HCT116 (cell line): Measurements from ENCODE around the gene CNST. TPM values are rescaled to one million over a fixed set of nuclear protein-coding genes. Genes with fewer than 3 reads are reported as not detected.
"Not testable (repeated sequence)": the region's sequence is repeated elsewhere in the genome, so short reads cannot be mapped to it uniquely, and the experiment has no call there.

Source experiments
- ATAC-seq: fragments of 200-7000 bp; cut with Tn5 transposase; 2 replicates; pipeline ENCODE4 v1.9.1; 2020; ENCODE audit warnings: mild to moderate bottlenecking, moderate library complexity
- BruUV-seq: library from RNA; stranded (reverse); fragments of 400-500 nt; replicated peaks from 2 replicates; lab custom pipeline; 2021; lab: Mats Ljungman, UMichigan
- CTCF ChIA-PET: fragments of 300-600 bp; sonication (Branson Sonifier 250); formaldehyde crosslinking; loops from one replicate; lab custom pipeline; 2021; ENCODE audit warnings: antibody characterized with exemption; lab: Charles Lee
- POLR2A ChIA-PET: fragments of 300-600, 350-600 bp; sonication (Branson Sonifier 250); formaldehyde crosslinking; loops from one replicate; lab custom pipeline; 2021; ENCODE audit warnings: antibody characterized with exemption; lab: Charles Lee
- RAD21 ChIA-PET, 2 experiments: fragments of 300-600 bp; sonication (Branson Sonifier 250); formaldehyde crosslinking; loops; one replicate each; lab custom pipeline; 2023; ENCODE audit warnings: low total read pairs in 2 of 2; ENCODE audit not compliant: uncharacterized antibody in 2 of 2, unreplicated experiment in 2 of 2, low non-redundant PET in 1 of 2; lab: Charles Lee
- DNase-seq: peaks from one replicate; pipeline ENCODE4 v3.0.0-alpha.2; 2010; ENCODE audit warnings: low read depth, low spot score
- H2AFZ ChIP-seq: fragments of 200-600 bp; shearing (Covaris generic), sonication (generic); 2 replicates; pipeline ENCODE4 v1.6.1; 2017; ENCODE audit warnings: low read depth, mixed run types, mixed read lengths, antibody characterized with exemption, low read length; ENCODE audit not compliant: poor library complexity, severe bottlenecking
- H3K27ac ChIP-seq: 2 replicates; pipeline ENCODE4 v1.5.1; 2012; ENCODE audit warnings: low read depth, low read length
- H3K27me3 ChIP-seq: fragments of 200-600 bp; sonication (generic); 2 replicates; pipeline ENCODE4 v1.6.1; 2016; ENCODE audit warnings: mixed run types, low read length, mixed read lengths; ENCODE audit not compliant: insufficient read depth
- H3K36me3 ChIP-seq, 2 experiments: fragments of 200-500 bp in 1 of 2; fragments of 200-600 bp in 1 of 2; sonication (Bioruptor generic) in 1 of 2; sonication (generic) in 1 of 2; 2 replicates each; pipeline versions ENCODE4 v1.5.1 to v1.6.1; 2014 to 2016; ENCODE audit warnings: low read length in 2 of 2, inconsistent platforms in 1 of 2, mixed read lengths in 1 of 2, mixed run types in 1 of 2; ENCODE audit not compliant: insufficient read depth in 2 of 2, control insufficient read depth in 1 of 2
- H3K4me1 ChIP-seq, 2 experiments: fragments of 200-600 bp in 1 of 2; sonication (generic) in 1 of 2; 2 replicates each; pipeline versions ENCODE4 v1.5.1 to v1.6.1; 2012 to 2017; ENCODE audit warnings: low read length in 2 of 2, inconsistent platforms in 1 of 2, mild to moderate bottlenecking in 1 of 2, mixed read lengths in 1 of 2, mixed run types in 1 of 2, moderate library complexity in 1 of 2; ENCODE audit not compliant: insufficient read depth in 2 of 2, control insufficient read depth in 1 of 2
- H3K4me2 ChIP-seq: fragments of 200-600 bp; sonication (generic); 2 replicates; pipeline ENCODE4 v1.6.1; 2017; ENCODE audit warnings: mixed run types, low read length, mixed read lengths
- H3K4me3 ChIP-seq, 2 experiments: fragments of 200-600 bp in 1 of 2; sonication (generic) in 1 of 2; replicated peaks in 1 of 2; 2 replicates each; pipeline ENCODE4 v1.5.1; 2011 to 2016; ENCODE audit warnings: low read length in 2 of 2, control low read depth in 1 of 2, low read depth in 1 of 2, mild to moderate bottlenecking in 1 of 2, mixed read lengths in 1 of 2, mixed run types in 1 of 2
- H3K79me2 ChIP-seq: fragments of 200-600 bp; sonication (generic); 2 replicates; pipeline ENCODE4 v1.6.1; 2017; ENCODE audit warnings: mild to moderate bottlenecking, mixed run types, low read length, moderate library complexity, mixed read lengths; ENCODE audit not compliant: insufficient read depth
- H3K9ac ChIP-seq: fragments of 200-600 bp; sonication (generic); 2 replicates; pipeline ENCODE4 v1.6.1; 2016; ENCODE audit warnings: low read length, mixed read lengths
- H3K9me2 ChIP-seq: fragments of 200-600 bp; sonication (generic), shearing (Covaris generic); 2 replicates; pipeline ENCODE4 v1.6.1; 2017; ENCODE audit warnings: mixed run types, mild to moderate bottlenecking, moderate library complexity; ENCODE audit not compliant: insufficient read depth
- H3K9me3 ChIP-seq, 2 experiments: fragments of 200-500 bp in 1 of 2; fragments of 200-600 bp in 1 of 2; sonication (Bioruptor generic) in 1 of 2; sonication (generic) in 1 of 2; 2 replicates each; pipeline ENCODE4 v1.6.1; 2014 to 2017; ENCODE audit warnings: low read length in 2 of 2, mixed read lengths in 2 of 2, inconsistent platforms in 1 of 2, low read depth in 1 of 2, mild to moderate bottlenecking in 1 of 2, mixed run types in 1 of 2, moderate library complexity in 1 of 2; ENCODE audit not compliant: control insufficient read depth in 1 of 2, insufficient read depth in 1 of 2
- H4K20me1 ChIP-seq: fragments of 200-600 bp; sonication (generic), shearing (Covaris generic); 2 replicates; pipeline ENCODE4 v1.6.1; 2017; ENCODE audit warnings: mixed run types, mild to moderate bottlenecking, moderate library complexity; ENCODE audit not compliant: insufficient read depth
- CBX3 ChIP-seq: IDR thresholded peaks from 2 replicates; pipeline ENCODE4 v1.6.1; 2012; ENCODE audit warnings: low read depth
- EGR1 ChIP-seq: IDR thresholded peaks from 2 replicates; pipeline ENCODE4 v1.6.1; 2012; ENCODE audit warnings: low read depth
- ELF1 ChIP-seq: IDR thresholded peaks from 2 replicates; pipeline ENCODE4 v1.6.1; 2012; ENCODE audit warnings: low read depth, borderline replicate concordance
- EZH2phosphoT487 ChIP-seq: fragments of 200-600 bp; IDR thresholded peaks from 2 replicates; pipeline ENCODE4 v1.6.1; 2018; ENCODE audit warnings: antibody characterized with exemption, borderline replicate concordance
- JUND ChIP-seq: IDR thresholded peaks from 2 replicates; pipeline ENCODE4 v1.6.1; 2012
- POLR2A ChIP-seq: IDR thresholded peaks from 2 replicates; pipeline ENCODE4 v1.7.0; 2011; ENCODE audit warnings: borderline replicate concordance; ENCODE audit not compliant: insufficient read depth, insufficient read length; ENCODE audit errors: extremely low read depth
- POLR2AphosphoS5 ChIP-seq: IDR thresholded peaks from 2 replicates; pipeline ENCODE4 v1.6.1; 2011; ENCODE audit warnings: mild to moderate bottlenecking, low read depth, low read length, moderate library complexity
- SIN3A ChIP-seq: IDR thresholded peaks from 2 replicates; pipeline ENCODE4 v1.6.1; 2012; ENCODE audit warnings: low read depth
- SP1 ChIP-seq: IDR thresholded peaks from 2 replicates; pipeline ENCODE4 v1.6.1; 2012; ENCODE audit warnings: low read depth
- ZBTB33 ChIP-seq: IDR thresholded peaks from 2 replicates; pipeline ENCODE4 v1.6.1; 2011; ENCODE audit warnings: mild to moderate bottlenecking, low read length, moderate library complexity; ENCODE audit not compliant: insufficient replicate concordance; ENCODE audit errors: extremely low read depth
- ZFX ChIP-seq: fragments of 450-650 bp; IDR thresholded peaks from 2 replicates; pipeline ENCODE4 v1.6.1; 2017
- ZNF274 ChIP-seq: fragments of 200-500 bp; sonication (Bioruptor generic); IDR thresholded peaks from 2 replicates; pipeline ENCODE4 v1.6.1; 2014; ENCODE audit warnings: mild to moderate bottlenecking, low read depth, low read length, inconsistent platforms
- intact Hi-C: fragments of 100-400 bp; cut with micrococcal nuclease; formaldehyde crosslinking; loops from 2 replicates; pipeline ENCODE4 v1.10.0; 2022
- total RNA-seq: library from RNA; stranded (reverse); gene quantifications from one replicate; pipeline ENCODE4 v1.2.1, GENCODE V29; 2021; ENCODE audit not compliant: unreplicated experiment
- TF ChIP-seq, protein P1 (sequence below): IDR thresholded peaks from 2 replicates; pipeline ENCODE4 v1.6.1; 2012

Gene CNST
- total RNA-seq, 1 experiment from 2014 or later = 13.5 TPM

- BruUV-seq = no TSS peak
- Histone ChIP-seq H3K36me3 (no peaks in the 10 kb centered on the region; a peak in 1 of 4 replicates), H3K27me3 (no peaks in the 10 kb centered on the region), H2AFZ (no peak overlapping the region), H3K4me2 (no peak overlapping the region), H3K27ac (no peak overlapping the region), H3K79me2 (no peaks in the 10 kb centered on the region), H3K9ac (no peak overlapping the region), H3K4me1 (peaks cover 0 to 6% of the 10 kb centered on the region in 2 experiments; a peak in 1 of 4 replicates), H3K9me2 (no peaks in the 10 kb centered on the region), H3K9me3 (no peaks in the 10 kb centered on the region), H4K20me1 (no peaks in the 10 kb centered on the region), H3K4me3 (no peak overlapping the region)
- RAD21 ChIA-PET = no interaction called here
- CTCF ChIA-PET = no interaction called here
- intact Hi-C loops = no loop called here
- no peak for ATAC-seq
- DNase-seq = no peak
- POLR2A ChIA-PET = no interaction called here
- TF ChIP-seq ZFX (no peak), SIN3A (no peak), CBX3 (no peak), ZBTB33 (no peak), ZNF274 (no peak), ELF1 (no peak), EGR1 (no peak), POLR2A (no peak), SP1 (no peak), JUND (no peak), POLR2AphosphoS5 (no peak), EZH2phosphoT487 (no peak)
- TF ChIP-seq, protein P1, sequence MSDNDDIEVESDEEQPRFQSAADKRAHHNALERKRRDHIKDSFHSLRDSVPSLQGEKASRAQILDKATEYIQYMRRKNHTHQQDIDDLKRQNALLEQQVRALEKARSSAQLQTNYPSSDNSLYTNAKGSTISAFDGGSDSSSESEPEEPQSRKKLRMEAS = no peak
Measured at GRCh38 chr1:246632281-246633168, 66.3 kb downstream of the CNST start.

GRCh38 chr1:246634659-246635058 is 68.4 kb downstream of the CNST start:
- intact Hi-C loops, H3K4me1 ChIP-seq, ATAC-seq, DNase-seq, H3K27ac ChIP-seq, H3K4me2 ChIP-seq, H3K36me3 ChIP-seq, BruUV-seq, H3K9me3 ChIP-seq, CTCF ChIA-PET, H3K9me2 ChIP-seq, POLR2A ChIA-PET, H3K9ac ChIP-seq, H4K20me1 ChIP-seq, H3K79me2 ChIP-seq, RAD21 ChIA-PET, H2AFZ ChIP-seq, H3K4me3 ChIP-seq, H3K27me3 ChIP-seq: not testable (repeated sequence)
